ENCODE results near the gene CPLX3.
A peak's percentile ranks its signal among the peaks of the same experiment; 100 is the strongest.

The CPLX3 gene

DNA sequence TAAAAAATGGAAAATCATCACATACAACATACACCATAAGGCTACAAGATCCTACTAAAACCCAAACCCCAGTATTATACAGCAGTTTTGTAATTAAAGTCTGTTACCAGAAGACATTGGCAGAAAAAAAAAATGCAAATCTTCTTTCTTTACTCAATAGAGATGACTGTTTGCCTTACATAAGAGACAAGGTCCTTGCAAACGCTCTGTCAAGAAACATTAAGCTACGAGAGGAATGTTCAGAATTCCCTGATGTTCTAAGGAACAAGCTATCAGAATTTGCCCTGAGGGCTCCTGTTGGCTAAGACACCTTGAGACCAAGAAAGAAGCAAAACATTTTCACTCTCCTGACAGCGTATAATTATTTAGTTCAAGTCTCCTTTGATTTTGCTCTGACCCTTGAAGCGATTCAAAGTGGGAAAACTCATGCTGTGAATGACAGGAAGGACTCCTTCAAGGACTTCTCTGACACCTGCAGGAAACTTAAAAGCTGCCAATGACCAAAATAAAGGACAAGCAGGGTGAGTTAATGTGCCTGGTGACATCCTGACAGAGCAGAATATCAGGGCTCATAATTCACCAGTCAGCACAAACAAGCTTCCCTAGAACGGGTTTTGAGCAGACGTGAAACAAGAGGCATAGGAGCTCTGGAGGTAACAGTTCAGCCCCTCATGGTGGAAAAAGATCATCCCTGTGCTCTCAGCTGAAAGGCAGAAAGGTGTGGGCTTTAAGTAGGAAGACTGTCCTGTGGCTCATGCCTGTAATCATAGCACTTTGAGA, 44.2 kb downstream of the CPLX3 start:
- ATAC-seq, result no peak
- TF ChIP-seq, protein P1, sequence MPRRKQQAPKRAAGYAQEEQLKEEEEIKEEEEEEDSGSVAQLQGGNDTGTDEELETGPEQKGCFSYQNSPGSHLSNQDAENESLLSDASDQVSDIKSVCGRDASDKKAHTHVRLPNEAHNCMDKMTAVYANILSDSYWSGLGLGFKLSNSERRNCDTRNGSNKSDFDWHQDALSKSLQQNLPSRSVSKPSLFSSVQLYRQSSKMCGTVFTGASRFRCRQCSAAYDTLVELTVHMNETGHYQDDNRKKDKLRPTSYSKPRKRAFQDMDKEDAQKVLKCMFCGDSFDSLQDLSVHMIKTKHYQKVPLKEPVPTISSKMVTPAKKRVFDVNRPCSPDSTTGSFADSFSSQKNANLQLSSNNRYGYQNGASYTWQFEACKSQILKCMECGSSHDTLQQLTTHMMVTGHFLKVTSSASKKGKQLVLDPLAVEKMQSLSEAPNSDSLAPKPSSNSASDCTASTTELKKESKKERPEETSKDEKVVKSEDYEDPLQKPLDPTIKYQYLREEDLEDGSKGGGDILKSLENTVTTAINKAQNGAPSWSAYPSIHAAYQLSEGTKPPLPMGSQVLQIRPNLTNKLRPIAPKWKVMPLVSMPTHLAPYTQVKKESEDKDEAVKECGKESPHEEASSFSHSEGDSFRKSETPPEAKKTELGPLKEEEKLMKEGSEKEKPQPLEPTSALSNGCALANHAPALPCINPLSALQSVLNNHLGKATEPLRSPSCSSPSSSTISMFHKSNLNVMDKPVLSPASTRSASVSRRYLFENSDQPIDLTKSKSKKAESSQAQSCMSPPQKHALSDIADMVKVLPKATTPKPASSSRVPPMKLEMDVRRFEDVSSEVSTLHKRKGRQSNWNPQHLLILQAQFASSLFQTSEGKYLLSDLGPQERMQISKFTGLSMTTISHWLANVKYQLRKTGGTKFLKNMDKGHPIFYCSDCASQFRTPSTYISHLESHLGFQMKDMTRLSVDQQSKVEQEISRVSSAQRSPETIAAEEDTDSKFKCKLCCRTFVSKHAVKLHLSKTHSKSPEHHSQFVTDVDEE (CRISPR knock-in tag; IDR thresholded peaks at IDR 0.05), result no peak
- TF ChIP-seq, protein P2, sequence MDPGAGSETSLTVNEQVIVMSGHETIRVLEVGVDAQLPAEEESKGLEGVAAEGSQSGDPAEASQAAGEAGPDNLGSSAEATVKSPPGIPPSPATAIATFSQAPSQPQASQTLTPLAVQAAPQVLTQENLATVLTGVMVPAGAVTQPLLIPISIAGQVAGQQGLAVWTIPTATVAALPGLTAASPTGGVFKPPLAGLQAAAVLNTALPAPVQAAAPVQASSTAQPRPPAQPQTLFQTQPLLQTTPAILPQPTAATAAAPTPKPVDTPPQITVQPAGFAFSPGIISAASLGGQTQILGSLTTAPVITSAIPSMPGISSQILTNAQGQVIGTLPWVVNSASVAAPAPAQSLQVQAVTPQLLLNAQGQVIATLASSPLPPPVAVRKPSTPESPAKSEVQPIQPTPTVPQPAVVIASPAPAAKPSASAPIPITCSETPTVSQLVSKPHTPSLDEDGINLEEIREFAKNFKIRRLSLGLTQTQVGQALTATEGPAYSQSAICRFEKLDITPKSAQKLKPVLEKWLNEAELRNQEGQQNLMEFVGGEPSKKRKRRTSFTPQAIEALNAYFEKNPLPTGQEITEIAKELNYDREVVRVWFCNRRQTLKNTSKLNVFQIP (CRISPR knock-in tag; IDR thresholded peaks at IDR 0.05; ENCODE audit: borderline replicate concordance, low read depth), result no peak
- TF ChIP-seq RARB (CRISPR knock-in tag; IDR thresholded peaks at IDR 0.05) (no peak), BACH2 (CRISPR knock-in tag; IDR thresholded peaks at IDR 0.05; ENCODE audit: borderline replicate concordance) (no peak), SNAI2 (CRISPR knock-in tag; IDR thresholded peaks at IDR 0.05) (no peak), ZNF70 (CRISPR knock-in tag; IDR thresholded peaks at IDR 0.05) (no peak), ZFP3 (CRISPR knock-in tag; IDR thresholded peaks at IDR 0.05) (no peak), ZNF8 (CRISPR knock-in tag; IDR thresholded peaks at IDR 0.05) (no peak)

DNA sequence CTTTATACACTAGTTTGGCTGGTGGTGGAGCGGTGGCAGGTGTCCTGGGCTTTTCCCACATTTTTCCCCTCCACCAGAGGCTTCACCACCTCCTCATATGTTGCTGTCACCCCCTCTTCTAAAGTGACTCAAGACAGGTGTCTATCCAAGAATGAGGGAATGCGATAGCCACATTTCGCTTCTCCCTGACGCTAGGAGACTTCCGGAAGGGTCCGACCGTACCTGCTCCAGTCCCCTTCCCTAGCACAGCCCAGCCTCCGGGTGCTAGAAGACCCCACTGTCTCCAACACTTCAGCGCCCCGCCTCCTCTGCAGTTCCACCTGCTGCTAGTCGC, 46.2 kb downstream of the CPLX3 start:
- TF ChIP-seq SNAI2 (CRISPR knock-in tag; IDR thresholded peaks at IDR 0.05) (peak; percentile 96), ZNF70 (CRISPR knock-in tag; IDR thresholded peaks at IDR 0.05) (no peak), ZC3H10 (CRISPR knock-in tag; IDR thresholded peaks at IDR 0.05) (no peak), RARB (CRISPR knock-in tag; IDR thresholded peaks at IDR 0.05) (no peak), BACH2 (CRISPR knock-in tag; IDR thresholded peaks at IDR 0.05; ENCODE audit: borderline replicate concordance) (no peak)
- peak; percentile 2; the same call in 2 of the 3 replicates for ATAC-seq

DNA sequence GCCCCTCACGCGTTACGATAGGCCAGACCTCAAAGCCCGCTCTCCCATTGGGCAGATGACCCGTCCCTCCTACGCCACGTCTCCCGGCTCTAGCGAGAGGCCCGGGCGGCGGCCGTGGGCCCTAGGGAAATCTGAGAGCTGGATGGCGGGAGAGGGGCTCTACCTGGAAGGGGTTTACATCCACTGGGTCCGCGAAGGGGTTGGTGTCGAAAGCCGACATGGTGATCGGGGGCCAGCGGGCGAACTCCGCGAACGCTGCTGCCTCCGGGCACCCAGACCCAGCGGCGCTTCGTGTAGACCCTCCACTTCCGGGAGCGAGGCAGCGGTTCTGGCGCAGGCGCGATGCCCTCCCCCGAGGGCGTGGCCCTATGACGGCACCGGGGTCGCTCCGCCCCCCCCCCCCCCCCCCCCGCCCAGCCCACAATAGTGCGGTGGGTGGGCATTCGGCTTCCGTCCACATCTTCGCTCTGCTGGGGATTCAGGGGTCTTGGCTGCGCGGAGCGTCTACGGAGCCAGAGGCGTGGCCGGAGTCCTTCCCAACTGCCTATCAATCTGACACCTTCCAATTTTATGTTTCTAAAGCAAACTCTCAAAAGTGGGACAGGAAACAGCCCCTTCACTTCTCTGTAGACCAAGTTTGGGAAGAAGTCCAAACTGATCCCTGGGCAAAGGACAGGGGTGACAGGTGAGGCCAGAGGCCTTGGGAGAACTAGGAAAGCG, 46.8 kb downstream of the CPLX3 start, which contains the start of gene SCAMP2:
Gene SCAMP2 (minus strand): TSS at position 330 of the 720 bp plus-strand sequence. CDS start 110 bp downstream, at position 220.
- peak; percentile 9; the same call in 1 of the 2 replicates for TF ChIP-seq ESRRG (CRISPR knock-in tag; IDR thresholded peaks at IDR 0.05)
- no peak for TF ChIP-seq ZFP3 (CRISPR knock-in tag; IDR thresholded peaks at IDR 0.05)
- ATAC-seq, result peak; percentile 100

DNA sequence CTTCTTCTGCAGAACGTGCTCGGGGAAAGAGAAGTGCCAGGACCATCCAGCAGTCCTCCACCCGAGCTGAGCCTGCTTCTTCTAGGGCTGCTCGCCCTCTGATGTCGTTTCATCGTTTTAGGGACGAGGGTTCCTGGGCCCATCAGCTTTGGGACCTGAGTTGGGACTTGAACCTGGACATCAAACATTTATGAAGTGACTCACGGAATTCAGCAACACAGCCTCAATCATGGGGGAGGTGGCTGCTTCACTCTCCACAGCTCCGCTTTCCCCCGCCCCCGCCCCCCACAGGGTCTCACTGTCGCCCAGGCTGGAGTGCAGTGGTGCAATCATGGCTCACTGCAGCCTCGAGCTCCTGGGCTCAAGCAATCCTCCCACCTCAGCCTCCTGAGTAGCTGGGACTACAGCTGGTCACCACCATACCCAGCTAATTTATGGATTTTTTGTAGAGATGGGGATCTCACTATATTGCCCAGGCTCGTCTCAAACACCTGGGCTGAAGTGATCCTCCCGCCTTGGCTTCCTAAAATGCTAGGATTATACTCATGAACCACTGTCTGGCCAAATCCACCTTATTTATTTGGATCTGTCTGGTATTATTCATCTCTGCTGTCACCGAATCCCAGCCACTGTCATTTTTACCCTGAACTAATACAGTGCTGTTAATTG, 47.5 kb downstream of the CPLX3 start:
- TF ChIP-seq, protein P1 (CRISPR knock-in tag; IDR thresholded peaks at IDR 0.05), result no peak
- TF ChIP-seq TOX (CRISPR knock-in tag; IDR thresholded peaks at IDR 0.05; ENCODE audit: borderline replicate concordance) (no peak), OSR1 (CRISPR knock-in tag; IDR thresholded peaks at IDR 0.05) (no peak), BACH2 (CRISPR knock-in tag; IDR thresholded peaks at IDR 0.05; ENCODE audit: borderline replicate concordance) (no peak), ARNTL (CRISPR knock-in tag; IDR thresholded peaks at IDR 0.05; ENCODE audit: borderline replicate concordance, low read depth) (no peak), GLIS3 (CRISPR knock-in tag; IDR thresholded peaks at IDR 0.05) (no peak), RARB (CRISPR knock-in tag; IDR thresholded peaks at IDR 0.05) (no peak), TCF4 (CRISPR knock-in tag; IDR thresholded peaks at IDR 0.05; ENCODE audit: borderline replicate concordance) (no peak), ISL1 (CRISPR knock-in tag; IDR thresholded peaks at IDR 0.05) (no peak)
- TF ChIP-seq, protein P2 (CRISPR knock-in tag; IDR thresholded peaks at IDR 0.05; ENCODE audit: borderline replicate concordance, low read depth), result no peak
- TF ChIP-seq, protein P3, sequence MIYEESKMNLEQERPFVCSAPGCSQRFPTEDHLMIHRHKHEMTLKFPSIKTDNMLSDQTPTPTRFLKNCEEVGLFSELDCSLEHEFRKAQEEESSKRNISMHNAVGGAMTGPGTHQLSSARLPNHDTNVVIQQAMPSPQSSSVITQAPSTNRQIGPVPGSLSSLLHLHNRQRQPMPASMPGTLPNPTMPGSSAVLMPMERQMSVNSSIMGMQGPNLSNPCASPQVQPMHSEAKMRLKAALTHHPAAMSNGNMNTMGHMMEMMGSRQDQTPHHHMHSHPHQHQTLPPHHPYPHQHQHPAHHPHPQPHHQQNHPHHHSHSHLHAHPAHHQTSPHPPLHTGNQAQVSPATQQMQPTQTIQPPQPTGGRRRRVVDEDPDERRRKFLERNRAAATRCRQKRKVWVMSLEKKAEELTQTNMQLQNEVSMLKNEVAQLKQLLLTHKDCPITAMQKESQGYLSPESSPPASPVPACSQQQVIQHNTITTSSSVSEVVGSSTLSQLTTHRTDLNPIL (CRISPR knock-in tag; IDR thresholded peaks at IDR 0.05; ENCODE audit: low read depth), result no peak
- peak; percentile 51 for ATAC-seq
